CD14-positive monocyte (primary cell): ENCODE measurements around the gene SMARCA2. TPM values are rescaled to one million over a fixed set of nuclear protein-coding genes. Genes with fewer than 3 reads are reported as not detected.

Source experiments
- DNase-seq, 3 donors: peaks; one replicate each; pipeline ENCODE4 v3.0.0-alpha.2; 2011 to 2022
- H2AFZ ChIP-seq: 2 replicates; pipeline ENCODE4 v1.6.0; 2012; ENCODE audit warnings: mild to moderate bottlenecking, low read depth, low read length, inconsistent platforms; ENCODE audit not compliant: insufficient read depth, poor library complexity, severe bottlenecking
- H3K27ac ChIP-seq, 2 donors: 1 replicate in 1 of 2; 2 replicates in 1 of 2; pipeline ENCODE4 v1.5.1; 2012 to 2013; ENCODE audit warnings: low read length in 2 of 2, control low read depth in 1 of 2, inconsistent platforms in 1 of 2, low read depth in 1 of 2, mild to moderate bottlenecking in 1 of 2
- H3K27me3 ChIP-seq, 2 donors: one replicate each; pipeline versions ENCODE4 v1.6.0 to v1.6.1; 2011 to 2013; ENCODE audit warnings: low read length in 2 of 2; ENCODE audit not compliant: control insufficient read depth in 2 of 2, insufficient read depth in 2 of 2
- H3K36me3 ChIP-seq, 2 donors: replicated peaks in 1 of 2; 1 replicate in 1 of 2; 2 replicates in 1 of 2; pipeline versions ENCODE4 v1.5.1 to v1.6.1; 2012 to 2013; ENCODE audit warnings: low read length in 2 of 2, control low read depth in 1 of 2, inconsistent platforms in 1 of 2, mild to moderate bottlenecking in 1 of 2; ENCODE audit not compliant: insufficient read depth in 2 of 2, control insufficient read depth in 1 of 2
- H3K4me1 ChIP-seq, 2 donors: 1 replicate in 1 of 2; 2 replicates in 1 of 2; pipeline versions ENCODE4 v1.5.1 to v1.6.1; 2012 to 2013; ENCODE audit warnings: low read length in 2 of 2, control low read depth in 1 of 2, inconsistent platforms in 1 of 2, mild to moderate bottlenecking in 1 of 2, moderate library complexity in 1 of 2; ENCODE audit not compliant: insufficient read depth in 2 of 2, control insufficient read depth in 1 of 2
- H3K4me2 ChIP-seq: replicated peaks from 2 replicates; pipeline ENCODE3; 2012; ENCODE audit warnings: low read length, moderate library complexity, mild to moderate bottlenecking; ENCODE audit not compliant: poor library complexity, severe bottlenecking; ENCODE audit errors: extremely low read depth
- H3K4me3 ChIP-seq, 3 experiments: fragments of 200-600 bp in 1 of 3; sonication (generic) in 1 of 3; replicated peaks in 1 of 3; 1 replicate in 2 of 3; 2 replicates in 1 of 3; pipeline ENCODE4 v1.5.1; 2011 to 2013; ENCODE audit warnings: low read length in 3 of 3, mild to moderate bottlenecking in 3 of 3, control low read depth in 2 of 3, low read depth in 2 of 3, inconsistent platforms in 1 of 3, moderate library complexity in 1 of 3
- H3K79me2 ChIP-seq: 2 replicates; pipeline ENCODE4 v1.6.0; 2012; ENCODE audit warnings: mild to moderate bottlenecking, control low read depth, inconsistent platforms, low read length, moderate library complexity; ENCODE audit not compliant: insufficient read depth
- H3K9ac ChIP-seq: 2 replicates; pipeline ENCODE4 v1.6.0; 2017; ENCODE audit warnings: low read length, mild to moderate bottlenecking; ENCODE audit not compliant: insufficient read depth, poor library complexity, severe bottlenecking
- H3K9me3 ChIP-seq, 2 donors: replicated peaks in 1 of 2; 1 replicate in 1 of 2; 2 replicates in 1 of 2; pipeline versions ENCODE4 v1.5.1 to v1.6.1; 2012 to 2013; ENCODE audit warnings: low read length in 2 of 2, control low read depth in 1 of 2; ENCODE audit not compliant: control insufficient read depth in 1 of 2, insufficient read depth in 1 of 2
- H4K20me1 ChIP-seq: 2 replicates; pipeline ENCODE4 v1.6.0; 2012; ENCODE audit warnings: mild to moderate bottlenecking, low read length, control low read depth, moderate library complexity; ENCODE audit not compliant: insufficient read depth
- H3K27ac Mint-ChIP-seq, 7 donors: one replicate each; pipeline ENCODE4 v1.8.0; 2020; ENCODE audit warnings: mild to moderate bottlenecking in 7 of 7, mixed read lengths in 7 of 7, moderate library complexity in 6 of 7, inconsistent platforms in 2 of 7
- H3K27me3 Mint-ChIP-seq, 3 donors: one replicate each; pipeline ENCODE4 v1.8.0; 2021 to 2022; ENCODE audit warnings: low read depth in 3 of 3, mild to moderate bottlenecking in 3 of 3, mixed read lengths in 3 of 3, moderate library complexity in 3 of 3, inconsistent platforms in 1 of 3
- H3K36me3 Mint-ChIP-seq, 2 donors: one replicate each; pipeline ENCODE4 v1.8.0; 2020; ENCODE audit warnings: mixed read lengths in 2 of 2, inconsistent platforms in 1 of 2, mild to moderate bottlenecking in 1 of 2
- H3K4me1 Mint-ChIP-seq: one replicate; pipeline ENCODE4 v1.8.0; 2020; ENCODE audit warnings: mild to moderate bottlenecking, mixed read lengths
- H3K4me3 Mint-ChIP-seq, 2 donors: one replicate each; pipeline ENCODE4 v1.8.0; 2020; ENCODE audit warnings: mild to moderate bottlenecking in 2 of 2, mixed read lengths in 2 of 2, moderate library complexity in 1 of 2
- H3K9me3 Mint-ChIP-seq, 7 donors: one replicate each; pipeline ENCODE4 v1.8.0; 2020 to 2022; ENCODE audit warnings: mixed read lengths in 7 of 7, mild to moderate bottlenecking in 6 of 7, moderate library complexity in 6 of 7, inconsistent platforms in 2 of 7
- CTCF ChIP-seq: fragments of 200-600 bp; IDR thresholded peaks from one replicate; pipeline ENCODE4 v1.8.0; 2022; ENCODE audit warnings: antibody characterized with exemption, mild to moderate bottlenecking
- WGBS: methylation state at CpG from one replicate; pipeline ENCODE4 v1.1.5; 2013; ENCODE audit warnings: missing lambda C conversion rate; ENCODE audit not compliant: insufficient coverage; 5-methylcytosine and 5-hydroxymethylcytosine counted together
- intact Hi-C, 2 donors: fragments of 100-400 bp; cut with micrococcal nuclease; formaldehyde crosslinking; loops; one replicate each; pipeline versions ENCODE4 v1.15.0 to v1.15.1; 2023
- polyA plus RNA-seq, 3 donors: library from polyadenylated mRNA; depleted of rRNA in 1 of 3; unstranded in 2 of 3; stranded (reverse) in 1 of 3; fragments of 300-500 nt in 2 of 3; fragments of >200 nt in 1 of 3; fragmentation: Illumina TruSeq in 2 of 3; gene quantifications; 1 replicate in 2 of 3; 2 replicates in 1 of 3; pipeline ENCODE4 v1.2.3, GENCODE V29; 2012 to 2021

SMARCA2 gene
- polyA plus RNA-seq, 3 donors = 11.0 to 54.7 (median 11.8) TPM

GRCh38 chr9:2120926-2121689 is 106.0 kb downstream of the SMARCA2 start:
- Histone ChIP-seq H3K4me2 (no peak overlapping the region), H3K9me3 (no peaks in the 10 kb centered on the region), H3K36me3 (peaks cover 84 to 91% of the 10 kb centered on the region in 2 donors), H3K4me1 (peaks cover 5 to 12% of the 10 kb centered on the region in 2 donors), H3K79me2 (peaks cover under 1% of the 10 kb centered on the region), H3K27ac (peak overlapping the region in 1 of 2 donors; percentile 24), H4K20me1 (peaks cover under 1% of the 10 kb centered on the region), H3K4me3 (no peak overlapping the region), H3K9ac (no peak overlapping the region), H3K27me3 (no peaks in the 10 kb centered on the region), H2AFZ (no peak overlapping the region)
- intact Hi-C loops = no loop called here
- H3K27ac Mint-ChIP-seq = peak overlapping the region in 1 of 7 donors; percentile 7
- no peaks in the 10 kb centered on the region for H3K27me3 Mint-ChIP-seq
- peaks cover 15% of the 10 kb centered on the region for H3K4me1 Mint-ChIP-seq
- no peak overlapping the region for H3K4me3 Mint-ChIP-seq
- no peak for TF ChIP-seq CTCF
- no peak for DNase-seq
- H3K36me3 Mint-ChIP-seq = peaks cover 76 to 82% of the 10 kb centered on the region in 2 donors
- WGBS = 100% methylated on average over 1 of the region's 3 CpGs
- H3K9me3 Mint-ChIP-seq = no peaks in the 10 kb centered on the region

GRCh38 chr9:2122299-2122698 is 107.2 kb downstream of the SMARCA2 start:
- Histone ChIP-seq H3K27me3 (no peaks in the 10 kb centered on the region), H3K4me3 (no peak overlapping the region), H2AFZ (no peak overlapping the region), H3K79me2 (peaks cover 12% of the 10 kb centered on the region), H3K27ac (no peak overlapping the region), H3K9me3 (no peaks in the 10 kb centered on the region), H3K36me3 (peaks cover 74 to 83% of the 10 kb centered on the region in 2 donors), H3K4me1 (peaks cover 15 to 24% of the 10 kb centered on the region in 2 donors), H3K4me2 (no peak overlapping the region), H4K20me1 (peaks cover 11% of the 10 kb centered on the region), H3K9ac (no peak overlapping the region)
- intact Hi-C loops = no loop called here
- H3K27me3 Mint-ChIP-seq = no peaks in the 10 kb centered on the region
- peaks cover 68 to 79% of the 10 kb centered on the region in 2 donors for H3K36me3 Mint-ChIP-seq
- no peak for TF ChIP-seq CTCF
- no peak overlapping the region for H3K4me3 Mint-ChIP-seq
- no peaks in the 10 kb centered on the region for H3K9me3 Mint-ChIP-seq
- WGBS = no CpG with 5 or more reads among the region's 3 CpGs
- H3K4me1 Mint-ChIP-seq = peaks cover 25% of the 10 kb centered on the region
- DNase-seq = no peak
- H3K27ac Mint-ChIP-seq = peak overlapping the region in 1 of 7 donors; percentile 7
